LNCAP (cell line): Measurements from ENCODE around the gene ATG16L1.

Experiments used
- CTCF ChIP-seq: fragments of 450-650 bp; IDR thresholded peaks from 2 replicates; pipeline ENCODE4 v1.5.1; 2017; ENCODE audit warnings: mild to moderate bottlenecking

Gene ATG16L1

GRCh38 chr2:233242231-233242927, 9.1 kb upstream of the ATG16L1 start:
- TF ChIP-seq CTCF, result no peak

GRCh38 chr2:233243348-233243747, 8.1 kb upstream of the ATG16L1 start:
- TF ChIP-seq CTCF, result no peak

GRCh38 chr2:233244818-233245217, 6.7 kb upstream of the ATG16L1 start:
- no peak for TF ChIP-seq CTCF

GRCh38 chr2:233245406-233245805, 6.1 kb upstream of the ATG16L1 start:
- TF ChIP-seq CTCF, result no peak

- TF ChIP-seq CTCF, result no peak
Measured at GRCh38 chr2:233247116-233247515, 4.4 kb upstream of the ATG16L1 start.

GRCh38 chr2:233247744-233248143, 3.7 kb upstream of the ATG16L1 start:
- no peak for TF ChIP-seq CTCF

- no peak for TF ChIP-seq CTCF
Measured at GRCh38 chr2:233248999-233249398, 2.5 kb upstream of the ATG16L1 start.

GRCh38 chr2:233250568-233250967, 905 bp upstream of the ATG16L1 start:
- TF ChIP-seq CTCF, result no peak
